GM18858 (cell line): Measurements from ENCODE around the gene HAGHL.
"Not testable (repeated sequence)": the region's sequence is repeated elsewhere in the genome, so short reads cannot be mapped to it uniquely, and the experiment has no call there.

Source experiments
- ATAC-seq: cut with Tn5 transposase; IDR thresholded peaks from one replicate; pipeline ENCODE4 v1.9.1; 2021; ENCODE audit not compliant: unreplicated experiment

Gene HAGHL

GRCh38 chr16:750485-750884, 23.6 kb downstream of the HAGHL start:
- ATAC-seq = no peak

- ATAC-seq = no peak
Observed at GRCh38 chr16:751152-752006, 24.5 kb downstream of the HAGHL start.

- ATAC-seq = no peak
Observed at GRCh38 chr16:752007-752312, 25.1 kb downstream of the HAGHL start.

GRCh38 chr16:754121-754607, 27.3 kb downstream of the HAGHL start:
- ATAC-seq = not testable (repeated sequence)

GRCh38 chr16:754656-755055, 27.8 kb downstream of the HAGHL start:
- no peak for ATAC-seq

GRCh38 chr16:756428-756827, 29.5 kb downstream of the HAGHL start:
- ATAC-seq = no peak

- ATAC-seq = no peak
Observed at GRCh38 chr16:759110-759910, 32.4 kb downstream of the HAGHL start.

- no peak for ATAC-seq
Observed at GRCh38 chr16:760065-760464, 33.2 kb downstream of the HAGHL start.

- no peak for ATAC-seq
Observed at GRCh38 chr16:760545-761343, 33.8 kb downstream of the HAGHL start, which contains the start of gene MSLN. TSS of gene MSLN (plus strand) at chr16:760734. CDS start at chr16:762681, 1,947 bp downstream.

GRCh38 chr16:761625-762513, 35.0 kb downstream of the HAGHL start:
- ATAC-seq = no peak

GRCh38 chr16:762595-763268, 35.8 kb downstream of the HAGHL start:
- ATAC-seq = no peak

GRCh38 chr16:763369-764183, 36.7 kb downstream of the HAGHL start:
- ATAC-seq = no peak

- no peak for ATAC-seq
Observed at GRCh38 chr16:764184-764750, 37.4 kb downstream of the HAGHL start.

- no peak for ATAC-seq
Observed at GRCh38 chr16:764848-765487, 38.1 kb downstream of the HAGHL start.

- no peak for ATAC-seq
Observed at GRCh38 chr16:765488-765865, 38.6 kb downstream of the HAGHL start.

GRCh38 chr16:766008-766819, 39.3 kb downstream of the HAGHL start:
- ATAC-seq = no peak
